ENCODE data around the gene FGF9. TPM values are rescaled to one million over a fixed set of nuclear protein-coding genes. Genes with fewer than 3 reads are reported as not detected.

FGF9 gene
- total RNA-seq, 1 donor from 2014 or later, result not detected

GRCh38 chr13:21674490-21675009 is 3.7 kb downstream of the FGF9 start:
- DNase-seq (ENCODE audit: low read depth in 2 of 2), result no peak

- DNase-seq (ENCODE audit: low read depth in 2 of 2), result no peak
These were observed 4.5 kb downstream of the FGF9 start for GRCh38 chr13:21675095-21675991.

DNA sequence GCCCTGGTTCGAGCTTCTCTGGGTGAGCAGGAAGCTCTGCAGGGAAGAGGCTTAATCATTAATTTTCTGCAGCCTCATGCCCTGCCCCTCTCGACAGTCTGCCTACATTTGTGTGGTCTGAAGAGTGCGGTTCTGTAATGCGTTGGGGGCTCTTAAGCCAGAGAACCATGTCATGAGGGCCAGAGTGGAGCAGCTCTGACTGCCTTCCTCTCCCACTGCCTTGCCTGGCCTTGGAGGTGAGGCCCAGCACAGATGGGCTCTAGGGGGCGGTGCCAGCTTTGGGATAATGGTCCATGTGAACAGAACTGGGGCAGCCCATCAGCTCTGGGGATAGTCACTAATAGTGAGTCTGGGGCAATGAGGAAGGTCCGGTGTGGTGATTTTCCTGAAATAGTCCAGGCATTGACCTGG is 5.7 kb downstream of the FGF9 start:
- DNase-seq (ENCODE audit: low read depth in 2 of 2), result no peak

- DNase-seq (ENCODE audit: low read depth in 2 of 2), result no peak
These were observed 6.3 kb downstream of the FGF9 start for GRCh38 chr13:21677075-21677623.

- DNase-seq (ENCODE audit: low read depth in 2 of 2), result no peak
These were observed 12.3 kb downstream of the FGF9 start for GRCh38 chr13:21683034-21683733.

- DNase-seq (ENCODE audit: low read depth in 2 of 2), result no peak
These were observed 13.7 kb downstream of the FGF9 start for GRCh38 chr13:21684576-21684975.

DNA sequence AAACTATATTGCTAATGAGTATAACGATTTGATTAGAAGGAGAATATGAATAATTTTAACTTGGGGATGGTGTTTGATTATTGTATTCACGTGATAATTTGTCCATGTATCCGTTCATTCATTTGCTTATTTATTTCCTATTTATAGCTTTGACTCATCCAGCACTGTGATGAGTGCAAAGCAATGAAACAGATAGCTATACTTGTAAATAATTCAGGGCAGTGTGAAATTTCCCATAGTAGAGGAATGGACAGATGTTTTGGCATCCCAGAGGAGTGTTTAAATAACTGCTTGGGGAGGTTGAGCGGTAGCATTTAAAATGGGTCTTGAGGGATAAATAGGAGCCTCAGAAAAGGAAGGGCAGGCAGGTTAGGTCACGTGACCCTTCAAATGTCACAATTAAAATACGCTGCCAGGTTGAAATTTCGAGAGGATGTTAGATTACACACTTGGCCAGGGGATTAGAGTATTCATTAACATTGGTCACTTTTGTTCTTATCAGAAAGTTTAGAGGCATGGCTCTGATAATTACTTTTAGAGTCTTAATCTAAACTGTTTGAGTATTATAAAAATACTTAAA is 14.7 kb downstream of the FGF9 start:
- no peak for DNase-seq (ENCODE audit: low read depth in 2 of 2)

DNA sequence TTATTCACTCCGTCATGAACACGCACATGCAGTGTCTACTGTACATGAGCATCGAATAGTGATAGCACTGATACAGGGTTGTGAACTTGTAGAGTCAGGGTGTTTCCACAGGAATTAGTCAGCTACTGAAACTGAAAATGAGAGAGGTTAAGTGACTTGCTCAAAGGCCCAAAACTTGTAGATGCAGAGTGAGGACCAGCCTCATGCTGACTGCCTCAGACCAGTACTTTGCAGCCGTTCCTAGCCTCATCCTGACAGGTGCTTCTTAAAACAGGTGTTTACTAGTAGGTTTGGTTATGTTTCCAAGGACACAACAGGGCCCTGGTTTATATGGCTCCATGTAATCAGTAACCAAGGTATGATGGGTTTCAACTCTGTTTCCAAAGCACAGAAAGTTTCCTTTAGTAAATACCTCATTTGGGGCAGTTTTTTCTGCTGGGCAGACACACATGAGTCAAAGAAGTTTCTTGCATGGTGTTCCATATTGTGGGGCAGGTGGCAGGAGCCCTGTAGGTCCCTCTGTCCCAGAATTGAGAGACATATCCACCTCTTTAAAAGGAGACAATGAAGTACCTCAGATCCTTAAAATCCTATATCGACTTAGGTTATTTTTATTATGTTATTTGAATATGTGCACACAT is 16.0 kb downstream of the FGF9 start:
- no peak for DNase-seq (ENCODE audit: low read depth in 2 of 2)

- no peak for DNase-seq (ENCODE audit: low read depth in 2 of 2)
These were observed 17.2 kb downstream of the FGF9 start for GRCh38 chr13:21688056-21688455.

- no peak for DNase-seq (ENCODE audit: low read depth in 2 of 2)
These were observed 18.2 kb downstream of the FGF9 start for GRCh38 chr13:21689097-21689496.

- DNase-seq (ENCODE audit: low read depth in 2 of 2), result no peak
These were observed 20.1 kb downstream of the FGF9 start for GRCh38 chr13:21690955-21691354.

DNA sequence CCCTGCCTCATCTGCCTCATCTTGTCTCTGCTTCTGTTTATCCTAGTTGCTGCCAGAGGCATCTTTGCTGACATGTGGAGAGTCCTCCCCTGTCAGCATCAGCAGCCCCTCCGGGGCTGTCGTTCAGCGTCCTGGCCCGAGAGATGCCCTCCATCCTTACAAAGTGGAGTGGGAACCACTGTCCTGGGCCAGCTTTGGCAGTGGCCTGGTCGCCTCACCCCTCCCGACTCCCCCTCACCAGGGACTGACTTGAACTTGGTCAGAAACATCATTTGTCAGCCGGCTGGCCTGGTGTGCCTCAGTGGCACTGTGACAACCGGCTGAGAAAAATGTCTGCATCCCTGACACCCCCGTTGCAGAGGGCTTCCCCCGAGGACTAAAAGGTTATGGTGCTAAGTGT is 20.6 kb downstream of the FGF9 start:
- DNase-seq (ENCODE audit: low read depth in 2 of 2), result no peak

- no peak for DNase-seq (ENCODE audit: low read depth in 2 of 2)
These were observed 21.1 kb downstream of the FGF9 start for GRCh38 chr13:21691928-21692327.

- DNase-seq (ENCODE audit: low read depth in 2 of 2), result no peak
These were observed 24.0 kb downstream of the FGF9 start for GRCh38 chr13:21694831-21695230.

GRCh38 chr13:21695546-21695945 is 24.7 kb downstream of the FGF9 start:
- no peak for DNase-seq (ENCODE audit: low read depth in 2 of 2)

GRCh38 chr13:21696865-21697448 is 26.1 kb downstream of the FGF9 start:
- DNase-seq (ENCODE audit: low read depth in 2 of 2), result no peak

DNA sequence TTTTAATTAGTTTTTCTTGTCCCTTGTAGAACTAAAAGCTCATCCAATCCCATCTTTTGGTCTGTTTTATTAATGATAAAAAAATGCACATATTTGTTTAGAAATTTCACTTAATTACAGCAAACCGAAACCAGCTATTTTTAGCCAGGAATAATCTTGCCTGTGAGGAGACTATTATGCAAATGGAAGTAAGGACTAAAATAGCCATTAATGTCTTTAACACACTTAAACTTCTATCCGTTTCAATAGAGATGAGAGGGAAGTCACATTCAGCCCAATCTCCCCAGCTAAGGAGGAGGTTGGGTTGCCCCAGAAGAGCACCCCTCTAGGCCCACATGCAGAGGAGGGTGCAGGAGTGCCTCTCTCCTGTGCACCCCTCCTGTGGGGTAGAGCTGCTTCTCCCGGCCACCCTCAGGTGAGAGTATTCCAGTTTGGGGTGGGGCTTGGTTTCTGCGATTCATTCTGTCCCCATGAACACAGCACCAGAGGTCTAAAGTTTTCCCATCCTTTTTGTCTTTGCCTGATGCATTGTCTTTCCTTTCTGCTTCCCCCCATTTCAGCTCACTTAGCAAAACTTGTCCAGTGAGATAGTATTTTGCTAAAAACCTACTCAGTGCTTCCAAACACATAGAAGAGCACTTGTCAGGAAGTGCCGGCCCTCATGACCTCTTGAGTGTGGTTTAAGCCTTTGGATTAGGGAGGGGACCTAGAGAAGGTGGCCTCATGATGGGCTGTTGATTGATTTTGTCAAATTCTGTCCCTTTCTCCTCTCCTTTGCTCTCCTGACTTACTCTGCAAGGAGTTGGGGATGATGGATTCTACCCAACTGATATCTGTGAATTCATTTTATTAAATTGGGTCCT is 28.2 kb downstream of the FGF9 start:
- no peak for DNase-seq (ENCODE audit: low read depth in 2 of 2)

GRCh38 chr13:21701460-21701859 is 30.6 kb downstream of the FGF9 start:
- DNase-seq (ENCODE audit: low read depth in 2 of 2), result no peak

DNA sequence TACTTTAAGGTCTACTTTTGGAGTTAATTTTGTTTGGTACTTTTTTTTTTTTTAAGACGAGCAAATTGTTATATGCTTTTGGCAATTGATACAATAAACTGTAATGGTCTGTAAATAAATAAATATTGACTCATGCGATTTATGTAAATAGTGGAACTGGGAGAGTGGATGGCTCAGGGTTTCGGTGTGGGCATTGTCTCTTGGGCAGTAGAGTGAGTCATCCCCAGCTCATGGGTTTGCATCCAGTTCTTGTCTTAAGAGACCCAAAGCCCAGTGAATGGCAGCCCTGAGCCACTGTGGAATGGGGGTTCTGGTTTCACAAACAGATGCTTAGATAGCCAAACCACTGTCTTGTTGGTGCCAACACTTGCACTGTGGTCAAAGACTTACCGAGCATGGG is 33.0 kb downstream of the FGF9 start:
- no peak for DNase-seq (ENCODE audit: low read depth in 2 of 2)

DNA sequence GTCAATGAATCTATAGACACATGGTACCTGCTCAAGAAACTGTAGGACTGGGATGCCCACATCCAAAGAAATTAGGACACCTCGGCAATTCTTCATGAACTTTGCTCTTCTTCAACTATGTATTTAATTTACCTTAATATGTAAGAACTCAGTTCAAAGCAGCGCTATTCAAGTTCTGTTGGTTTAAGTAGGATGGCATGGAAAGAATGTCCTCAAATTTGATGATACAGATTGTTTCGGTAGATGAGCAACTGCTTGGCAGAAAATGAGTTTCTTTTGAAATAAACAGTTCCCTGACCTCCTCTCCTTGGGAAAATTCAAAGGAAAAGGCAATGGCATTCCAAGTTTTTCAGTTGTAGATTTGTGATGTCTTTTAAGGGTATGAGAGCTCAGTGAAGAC is 36.7 kb downstream of the FGF9 start:
- no peak for DNase-seq (ENCODE audit: low read depth in 2 of 2)

All from dermis microvascular lymphatic vessel endothelial cell (primary cell).